Stimulated activated CD4-positive, alpha-beta T cell treated with anti-CD3 and anti-CD28 coated beads, Interleukin-4, amount 100 ng/mL, for 24 hours (primary cell): Measurements from ENCODE around the gene ATG9A.

Experiments used
- DNase-seq: peaks from one replicate; pipeline ENCODE4 v3.0.0-alpha.2; 2020

The ATG9A gene

GRCh38 chr2:219175928-219176817 lies 53.3 kb downstream of the ATG9A start:
- peak; percentile 39 for DNase-seq

GRCh38 chr2:219175486-219175885 lies 54.0 kb downstream of the ATG9A start:
- no peak for DNase-seq

- DNase-seq = no peak
Observed at GRCh38 chr2:219174801-219175200, 54.6 kb downstream of the ATG9A start.

GRCh38 chr2:219174146-219174545 lies 55.3 kb downstream of the ATG9A start:
- DNase-seq = no peak

- no peak for DNase-seq
Observed at GRCh38 chr2:219173176-219173575, 56.3 kb downstream of the ATG9A start.

- DNase-seq = no peak
Observed at GRCh38 chr2:219172231-219173154, 56.9 kb downstream of the ATG9A start.

- DNase-seq = peak; percentile 44
Observed at GRCh38 chr2:219171231-219171651, 58.2 kb downstream of the ATG9A start.

- DNase-seq = no peak
Observed at GRCh38 chr2:219169930-219170654, 59.3 kb downstream of the ATG9A start, which contains the start of gene SLC23A3. TSS of gene SLC23A3 (minus strand) at chr2:219170029. CDS start at chr2:219169984, 45 bp downstream.
